Adipose tissue (tissue), 3 donors: ENCODE measurements around the gene DOP1A. TPM values are rescaled to one million over a fixed set of nuclear protein-coding genes. Genes with fewer than 3 reads are reported as not detected.
A peak's percentile ranks its signal among the peaks of the same experiment; 100 is the strongest.
"Not testable (repeated sequence)": the region's sequence is repeated elsewhere in the genome, so short reads cannot be mapped to it uniquely, and the experiment has no call there.

Source experiments
- H3K27ac ChIP-seq: one replicate; pipeline ENCODE4 v1.5.1; 2013; ENCODE audit warnings: low read depth, low read length
- WGBS, 3 donors: extraction: QIAGEN DNeasy Blood & Tissue Kit; methylation state at CpG; one replicate each; pipeline ENCODE4 v1.1.7; 2013; 5-methylcytosine and 5-hydroxymethylcytosine counted together
- polyA plus RNA-seq, 3 donors: library from polyadenylated mRNA; stranded (reverse); fragments of 200-250 nt; gene quantifications; one replicate each; pipeline ENCODE4 v1.2.3, GENCODE V29; 2013
- donor health status: healthy with polysubstance abuse.
- donor health status: Bipolar disorder and iron deficiency.
- donor health status: healthy.

The DOP1A gene
- polyA plus RNA-seq, 3 donors: 4.3 to 5.7 (median 4.4) TPM

DNA sequence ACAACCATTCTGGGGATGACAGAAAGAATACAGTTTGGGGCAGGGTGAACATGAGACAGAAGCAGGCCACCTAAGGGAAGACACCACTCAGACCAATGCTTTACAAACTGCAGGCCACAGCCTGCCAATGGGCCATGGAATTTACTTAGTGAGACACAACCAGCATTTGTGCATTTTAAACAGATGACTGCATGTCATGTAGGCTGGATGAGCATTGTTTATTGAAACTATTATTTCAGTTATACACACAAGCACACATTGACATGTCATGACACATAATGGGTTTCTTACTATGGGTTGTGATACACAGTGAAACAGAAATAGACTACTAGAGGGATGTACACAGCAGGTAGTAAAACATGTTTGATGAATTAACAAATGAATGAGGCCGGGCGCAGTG lies 117.6 kb downstream of the DOP1A start:
- no peak overlapping the region for H3K27ac ChIP-seq
- 90 to 96% (median 91%) methylated on average over 2 of the region's 2 CpGs for WGBS, 3 donors

DNA sequence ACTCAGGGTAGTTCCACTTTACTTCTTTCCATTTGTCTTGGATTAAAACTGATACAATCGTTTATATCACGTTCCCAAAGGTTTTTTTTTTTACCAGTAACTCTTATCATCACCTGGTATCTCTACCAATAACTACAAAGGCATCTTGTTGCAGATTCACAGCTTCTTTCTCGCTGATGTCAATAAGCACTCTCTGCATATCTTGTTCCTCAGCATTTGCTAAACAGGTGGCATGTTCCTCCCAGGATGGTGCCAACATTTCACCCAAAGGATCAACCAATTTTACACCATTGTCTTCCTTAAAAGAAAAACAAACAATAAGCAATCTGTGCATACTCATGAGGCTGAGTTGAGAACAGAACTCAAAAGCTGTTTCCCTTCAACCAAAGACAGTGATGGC lies 121.0 kb downstream of the DOP1A start:
- WGBS, 3 donors: 43 to 87% (median 79%) methylated on average over 3 of the region's 3 CpGs

DNA sequence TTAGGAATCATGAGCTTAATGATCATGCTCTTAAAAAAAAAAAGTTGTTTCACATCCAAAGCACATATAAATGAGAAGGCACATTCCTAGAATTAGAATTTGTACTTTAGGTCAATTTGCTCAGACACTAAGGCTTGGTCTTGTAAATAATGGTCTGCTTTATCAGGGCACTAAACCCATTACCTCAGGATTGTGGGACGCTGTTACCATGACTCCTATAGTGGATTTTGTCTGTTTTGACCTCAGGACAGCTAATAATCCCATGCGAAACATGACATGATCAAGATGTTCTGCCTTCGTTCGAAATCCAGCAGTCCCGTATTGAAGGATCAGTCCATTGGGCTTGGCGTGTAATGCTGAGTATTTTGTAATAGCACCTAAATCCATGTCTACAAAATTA lies 123.2 kb downstream of the DOP1A start:
- 78 to 93% (median 90%) methylated on average over 6 of the region's 6 CpGs for WGBS, 3 donors

More for the DNA sequence above, 121.0 kb downstream of the DOP1A start:
- H3K27ac ChIP-seq: no peak overlapping the region

DNA sequence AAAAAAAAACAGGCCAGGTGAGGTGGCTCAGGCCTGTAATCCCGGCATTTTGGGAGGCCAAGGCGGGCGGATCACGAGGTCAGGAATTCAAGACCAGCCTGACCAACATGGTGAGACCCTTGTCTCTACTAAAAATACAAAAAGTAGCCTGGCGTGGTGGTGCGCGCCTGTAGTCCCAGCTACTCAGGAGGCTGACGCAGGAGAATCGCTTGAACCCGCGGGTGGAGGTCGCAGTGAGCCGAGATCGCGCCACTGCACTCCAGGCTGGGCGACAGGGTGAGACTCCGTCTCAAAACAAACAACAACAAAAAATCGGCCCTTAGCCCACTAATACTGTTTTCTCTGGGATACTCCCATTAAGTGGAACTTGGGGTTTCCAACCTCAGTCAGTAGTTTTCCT lies 124.5 kb downstream of the DOP1A start:
- not testable (repeated sequence) for H3K27ac ChIP-seq
- 47 to 93% (median 87%) methylated on average over 18 of the region's 18 CpGs for WGBS, 3 donors

More for the DNA sequence above, 123.2 kb downstream of the DOP1A start:
- no peak overlapping the region for H3K27ac ChIP-seq

DNA sequence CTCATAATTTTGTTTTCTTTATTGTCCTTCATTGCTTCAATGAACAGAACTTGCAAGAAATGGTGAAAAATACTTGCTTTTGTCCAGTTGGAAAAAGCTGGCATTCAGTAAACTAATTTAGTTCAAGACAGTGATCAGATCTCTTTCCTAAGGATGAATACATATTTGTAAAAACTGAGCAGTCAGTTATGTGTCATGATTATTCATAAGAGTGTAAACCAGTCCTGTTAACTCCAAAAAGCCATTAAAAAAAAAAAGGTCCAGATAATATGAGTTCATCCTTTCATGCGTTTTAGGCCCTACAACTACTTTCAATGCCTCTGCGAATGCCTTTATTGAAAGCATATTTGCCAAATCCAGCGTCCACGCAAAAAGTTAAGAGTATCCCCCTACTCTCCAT lies 125.0 kb downstream of the DOP1A start:
- no peak overlapping the region for H3K27ac ChIP-seq
- WGBS, 3 donors: 0 to 1% (median 0%) methylated on average over 4 of the region's 4 CpGs

DNA sequence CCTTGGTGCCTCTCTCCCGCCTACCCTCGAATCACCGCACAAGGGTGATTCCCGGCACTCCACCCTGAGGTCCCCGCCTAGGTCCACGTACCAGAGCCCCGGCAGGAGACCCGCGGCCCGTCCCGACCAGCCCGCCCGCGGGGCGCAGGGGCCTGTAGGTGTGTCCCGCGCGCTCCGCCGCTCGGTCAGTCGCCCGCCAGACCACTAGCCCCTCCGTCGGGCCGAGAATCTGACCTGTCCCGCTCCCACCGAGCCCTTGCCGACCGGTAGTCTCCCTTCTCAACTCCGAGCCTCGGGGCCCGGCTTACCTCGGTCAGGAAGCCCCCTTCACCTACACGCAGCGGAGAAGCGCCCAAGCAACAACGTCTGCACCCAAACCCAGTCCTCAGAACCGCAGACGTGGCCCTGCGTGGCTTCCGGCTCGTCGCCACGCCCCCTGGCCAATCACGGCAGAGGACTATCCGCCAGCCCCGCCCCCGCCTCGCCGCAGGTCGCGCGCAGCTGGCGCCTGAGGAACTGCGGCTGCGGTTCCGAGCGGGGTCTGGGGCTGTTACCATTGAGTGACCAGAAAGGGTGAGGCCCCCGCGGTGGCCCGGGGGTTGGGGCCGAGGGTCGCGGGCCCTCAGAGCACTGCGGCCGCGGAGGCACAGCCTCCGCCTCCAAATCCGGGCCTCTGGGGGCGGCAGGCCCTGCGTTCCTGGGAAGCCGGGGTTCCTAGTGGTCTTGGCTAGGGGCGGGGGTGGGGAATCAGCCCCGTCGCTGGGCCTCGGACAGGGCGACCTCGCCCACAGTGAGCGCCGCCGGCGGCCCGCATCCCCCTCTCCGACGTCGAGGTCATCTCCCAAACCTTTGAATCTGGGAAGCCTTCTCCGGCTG lies 125.6 kb downstream of the DOP1A start, which contains the start of the genes PGM3 and RWDD2A:
Gene PGM3 (minus strand): TSS at position 395 of the 876 bp plus-strand sequence. CDS start 2,253 bp downstream, outside the sequence.
Gene RWDD2A (plus strand): TSS at position 487 of the 876 bp plus-strand sequence. CDS start 1,095 bp downstream, outside the sequence.
- H3K27ac ChIP-seq: peak within 1 kb of the TSS; percentile 28
- 0 to 1% (median 0%) methylated on average over 74 to 88 of the region's 88 CpGs for WGBS, 3 donors

DNA sequence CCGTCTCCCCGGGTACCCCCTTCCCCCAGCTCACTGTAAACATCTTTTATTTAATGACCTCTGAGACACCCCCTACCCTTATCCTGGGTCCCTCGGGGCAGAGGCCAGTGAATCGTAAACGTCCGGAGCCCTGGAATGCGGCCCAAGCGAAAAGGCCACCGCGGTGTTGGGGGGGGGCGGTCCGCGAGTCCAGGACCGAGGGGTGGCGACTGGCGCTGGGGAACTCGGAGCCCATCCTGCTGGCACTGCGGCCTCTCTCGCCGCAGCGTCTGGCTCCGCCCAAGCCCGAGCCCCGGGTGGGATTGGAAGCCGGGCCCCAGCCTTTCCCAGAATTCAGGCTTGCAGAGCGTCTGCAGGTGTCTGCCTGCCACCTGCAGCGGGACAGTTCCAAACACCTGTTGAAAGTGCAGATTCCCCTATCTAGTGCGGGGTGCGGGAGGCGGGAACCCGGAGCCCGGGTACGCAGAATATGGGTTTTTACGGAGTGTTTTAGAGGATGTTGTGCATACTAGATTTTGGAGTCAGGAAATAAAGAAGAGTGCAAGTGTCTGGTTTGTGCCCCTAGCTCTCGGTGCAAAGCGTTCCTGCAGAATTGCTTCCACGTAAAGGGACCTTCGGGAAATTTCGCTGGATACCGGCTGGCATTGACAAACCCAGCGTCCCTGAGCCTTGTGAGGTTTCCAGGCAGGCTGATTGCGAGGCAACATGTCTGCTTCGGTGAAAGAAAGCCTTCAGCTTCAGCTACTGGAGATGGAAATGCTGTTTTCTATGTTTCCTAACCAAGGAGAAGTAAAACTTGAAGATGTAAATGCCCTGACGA lies 126.5 kb downstream of the DOP1A start:
- 2 to 5% (median 4%) methylated on average over 44 of the region's 44 CpGs for WGBS, 3 donors
- H3K27ac ChIP-seq: no peak overlapping the region

DNA sequence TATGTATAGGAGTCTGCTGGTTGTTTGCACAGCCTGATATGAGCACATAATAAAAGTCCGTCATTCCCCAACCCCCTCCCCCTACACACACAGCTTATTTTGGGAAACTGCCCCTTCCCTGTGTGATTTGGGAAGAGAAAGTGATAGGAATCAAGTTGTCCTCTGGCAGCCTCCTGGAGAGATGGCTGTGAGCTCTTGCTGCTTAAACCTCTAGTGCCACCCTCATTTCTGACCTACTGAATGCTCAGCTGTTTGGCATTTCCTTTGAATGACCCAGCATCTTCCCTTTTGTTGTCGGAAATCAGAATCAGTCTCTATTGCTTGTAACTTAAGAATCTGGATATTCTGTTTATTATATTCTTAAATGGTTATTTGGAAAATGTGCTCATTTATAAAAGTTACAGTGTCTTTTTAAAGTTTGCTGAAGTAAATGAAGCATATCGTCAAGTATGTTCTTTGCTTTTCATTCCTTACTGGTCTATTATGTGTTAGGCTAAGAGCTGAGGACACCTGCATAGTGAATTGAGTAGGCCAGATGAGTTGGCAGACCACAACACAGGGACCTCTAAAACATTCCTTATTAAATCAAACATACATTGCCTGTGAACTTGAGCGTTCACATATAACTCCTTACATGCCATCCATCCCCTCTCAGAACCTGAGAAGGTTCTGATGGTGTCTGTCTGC lies 131.2 kb downstream of the DOP1A start:
- WGBS, 3 donors: 89 to 96% (median 94%) methylated on average over 4 of the region's 4 CpGs
- H3K27ac ChIP-seq: no peak overlapping the region

DNA sequence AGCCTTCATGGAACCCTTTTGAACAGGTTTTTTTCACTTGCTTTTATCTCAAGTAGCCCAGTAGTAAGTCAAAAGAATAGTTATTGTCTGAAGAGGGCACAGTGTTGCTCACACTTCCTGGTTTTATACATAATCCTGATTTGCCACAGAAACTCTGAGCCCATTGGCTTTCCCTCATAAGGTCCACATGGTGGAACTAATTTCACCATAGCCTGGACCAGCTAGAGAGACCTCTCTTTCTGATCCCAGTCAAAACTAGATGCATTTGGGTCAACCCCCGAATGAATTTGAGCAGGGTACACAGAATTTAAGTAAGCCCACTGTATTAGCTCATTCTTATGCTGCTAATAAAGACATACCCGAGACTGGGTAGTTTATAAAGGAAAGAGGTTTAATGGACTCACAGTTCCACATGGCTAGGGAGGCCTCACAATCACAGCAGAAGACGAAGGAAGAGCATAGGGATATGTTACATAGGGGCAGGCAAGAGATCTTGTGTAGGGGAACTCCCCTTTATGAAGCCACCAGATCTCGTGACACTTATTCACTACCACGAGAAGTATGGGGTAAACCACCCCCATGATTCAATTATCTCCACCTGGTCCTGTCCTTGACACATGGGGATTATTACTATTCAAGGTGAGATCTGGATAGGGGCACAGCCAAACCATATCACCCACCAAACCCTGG lies 131.8 kb downstream of the DOP1A start:
- WGBS, 3 donors: 84 to 91% (median 86%) methylated on average over 5 of the region's 5 CpGs
- no peak overlapping the region for H3K27ac ChIP-seq

DNA sequence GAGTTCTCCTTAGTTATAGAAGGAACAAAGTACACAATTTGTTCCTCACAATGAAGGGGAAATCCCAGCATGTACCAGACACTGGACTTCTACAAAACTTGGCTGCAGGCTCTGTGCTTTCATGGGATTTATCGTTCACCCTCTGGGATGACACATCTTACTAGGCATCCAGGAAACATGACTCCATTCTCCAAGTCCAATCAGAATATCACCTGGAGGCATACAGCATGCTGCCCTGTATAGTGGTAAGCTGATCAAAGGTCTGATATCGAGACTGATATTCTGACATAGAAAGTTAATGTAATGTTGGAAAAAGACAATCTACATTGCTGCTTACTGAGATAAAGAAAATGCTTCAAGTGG lies 132.4 kb downstream of the DOP1A start:
- no peak overlapping the region for H3K27ac ChIP-seq
- WGBS, 3 donors: 72 to 83% (median 75%) methylated on average over 2 of the region's 2 CpGs

DNA sequence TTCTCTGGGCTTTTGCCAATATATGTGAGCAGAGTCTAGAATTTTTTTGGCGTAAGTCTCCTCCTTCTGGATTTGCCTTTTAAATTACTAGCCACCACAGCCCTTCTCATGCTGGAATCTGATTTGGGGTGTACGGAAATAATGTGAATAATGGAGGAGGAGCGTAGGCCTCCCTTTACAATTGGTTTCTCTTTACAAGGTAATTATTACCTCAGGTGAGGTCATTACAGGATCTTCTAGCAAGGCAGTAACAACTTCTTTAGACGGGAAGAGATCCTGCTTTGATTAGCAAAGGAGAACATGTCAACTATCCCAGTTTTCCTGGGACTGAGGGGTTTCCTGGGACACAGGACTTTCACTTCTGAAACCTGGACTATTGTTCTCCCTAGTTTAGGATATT lies 134.6 kb downstream of the DOP1A start:
- 68 to 86% (median 73%) methylated on average over 4 of the region's 4 CpGs for WGBS, 3 donors
- no peak overlapping the region for H3K27ac ChIP-seq

DNA sequence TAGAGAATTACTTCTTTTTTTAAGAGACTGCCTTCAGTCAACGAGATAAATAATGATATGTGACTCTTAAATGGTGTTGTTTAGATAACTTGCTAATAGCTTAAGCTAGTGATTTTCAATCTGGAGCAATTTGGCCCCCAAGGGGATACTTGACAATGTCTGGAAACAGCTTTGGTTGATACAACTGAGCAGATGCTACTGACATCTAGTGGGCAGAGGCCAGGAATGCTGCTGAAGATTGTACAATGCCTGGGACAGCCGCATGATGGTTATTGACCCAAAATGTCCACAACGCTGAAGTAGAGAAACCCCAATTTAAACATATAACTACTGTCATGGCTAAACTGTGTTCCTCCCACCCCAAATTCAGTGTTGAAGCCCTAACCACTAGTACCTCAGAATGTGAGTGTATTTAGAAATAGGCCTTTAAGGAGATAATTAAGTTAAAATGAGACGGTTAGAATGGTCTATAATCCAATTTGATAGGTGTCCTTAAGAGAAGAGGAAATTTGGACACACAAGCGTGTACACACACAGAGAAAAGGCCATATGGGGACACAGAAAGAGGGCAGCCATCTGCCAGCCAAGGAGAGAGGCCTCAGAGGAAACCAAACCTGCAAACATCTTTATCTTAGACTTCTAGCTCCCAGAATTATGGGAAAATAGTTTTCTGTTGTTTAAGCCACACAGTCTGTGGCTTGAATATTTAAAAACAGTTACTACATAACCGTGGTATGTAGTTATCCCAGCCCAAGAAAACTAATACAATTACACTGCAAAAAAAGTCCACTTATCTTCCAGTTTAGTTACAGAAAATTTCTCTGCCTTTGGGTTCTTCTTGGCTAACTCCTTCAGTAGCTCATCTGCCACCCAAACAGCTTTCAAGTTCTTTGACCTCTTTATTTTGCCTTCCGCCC lies 147.9 kb downstream of the DOP1A start:
- H3K27ac ChIP-seq: no peak overlapping the region
- WGBS, 3 donors: 22 to 33% (median 31%) methylated on average over 7 of the region's 7 CpGs

DNA sequence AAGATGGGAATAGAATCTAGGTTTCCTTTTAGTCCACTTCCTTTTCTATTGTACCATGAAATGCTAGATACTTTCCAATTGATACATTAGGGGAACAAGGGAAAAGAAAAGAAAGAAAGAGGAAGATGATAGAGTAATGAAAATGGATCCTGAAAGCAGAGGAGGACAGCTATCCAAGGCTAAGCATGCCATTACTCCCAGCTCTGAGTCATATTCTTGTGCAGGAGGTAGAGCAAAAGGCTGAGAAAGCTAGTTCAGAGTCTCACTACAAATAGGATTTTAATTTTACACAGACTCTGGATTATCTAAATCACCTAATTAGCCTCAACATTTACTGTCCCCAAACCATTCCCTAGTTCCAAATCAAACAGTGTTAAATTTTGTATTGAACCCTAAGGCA lies 149.3 kb downstream of the DOP1A start:
- no peak overlapping the region for H3K27ac ChIP-seq

Other genes with a start within 250 kb of the DOP1A start
- 1 to 10 TPM; 1.5 to 7.0 (median 3.5) TPM for gene UBE3D, start 1.8 kb upstream of the DOP1A start, polyA plus RNA-seq
- gene PGM3, start 125.6 kb downstream of the DOP1A start, polyA plus RNA-seq: 10 to 100 TPM; 12.8 to 57.1 (median 22.6) TPM
- gene RWDD2A, start 125.7 kb downstream of the DOP1A start, polyA plus RNA-seq: 1 to 10 TPM; 3.5 to 4.9 (median 3.6) TPM